GM19025 (cell line): ENCODE data around the gene PPP2R3A.
"Not testable (repeated sequence)": the region's sequence is repeated elsewhere in the genome, so short reads cannot be mapped to it uniquely, and the experiment has no call there.

Source experiments
- ATAC-seq: cut with Tn5 transposase; IDR thresholded peaks from one replicate; pipeline ENCODE4 v1.9.1; 2021; ENCODE audit warnings: mild to moderate bottlenecking, low read depth, moderate library complexity; ENCODE audit not compliant: unreplicated experiment

Gene PPP2R3A

GRCh38 chr3:136146981-136147729, 181.6 kb downstream of the PPP2R3A start:
- no peak for ATAC-seq

- no peak for ATAC-seq
Observed at GRCh38 chr3:136149667-136150066, 184.1 kb downstream of the PPP2R3A start.

DNA sequence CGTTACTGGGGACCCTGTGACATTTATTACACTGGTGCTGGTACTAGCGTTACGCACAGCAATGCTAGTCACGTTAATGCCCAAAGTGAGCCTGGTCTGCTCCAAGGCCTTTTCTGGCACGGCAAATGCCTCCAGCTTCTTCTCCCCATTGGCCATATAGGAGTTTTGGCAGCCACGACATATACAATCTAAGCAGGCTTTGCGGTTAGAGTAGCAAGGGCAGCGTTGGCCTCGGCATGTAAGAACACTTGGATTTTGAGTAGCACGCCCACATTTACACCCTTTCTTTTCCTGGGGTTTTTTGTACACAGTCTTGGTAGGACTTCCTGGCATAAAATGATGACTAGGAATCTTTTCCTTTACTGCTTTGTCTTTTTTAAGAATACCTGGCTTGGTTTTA, 185.7 kb downstream of the PPP2R3A start:
- no peak for ATAC-seq

DNA sequence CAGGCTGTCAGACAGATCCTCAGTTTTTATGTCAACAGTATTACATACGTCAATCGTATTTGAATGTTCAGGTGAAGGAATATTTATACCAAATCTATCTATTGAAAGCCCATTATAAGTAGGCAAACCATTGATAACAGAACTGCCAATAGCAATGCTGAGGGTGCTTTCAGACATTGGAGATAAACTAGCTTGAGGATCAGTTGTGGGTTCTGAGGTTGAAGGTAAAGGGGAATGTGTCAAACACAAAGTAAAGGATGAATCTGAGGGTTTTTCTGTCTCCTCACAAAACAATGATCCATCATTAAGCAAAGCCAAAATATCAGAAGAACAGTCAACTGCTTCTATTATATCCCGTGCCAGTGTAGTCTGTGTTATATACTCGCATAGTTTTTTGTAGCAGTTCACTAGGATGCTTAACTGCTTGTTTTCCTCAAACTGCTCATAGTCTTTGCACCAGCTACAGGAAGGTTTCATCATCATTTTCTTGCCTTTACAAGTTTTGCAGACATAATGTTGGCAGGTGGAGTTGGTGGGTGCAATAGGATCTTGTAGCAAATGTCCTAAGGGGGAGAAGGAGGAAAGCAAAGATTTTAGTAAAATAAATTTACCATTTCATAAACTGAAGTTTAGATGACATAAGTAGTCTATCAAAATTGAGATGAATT, 186.8 kb downstream of the PPP2R3A start:
- no peak for ATAC-seq

DNA sequence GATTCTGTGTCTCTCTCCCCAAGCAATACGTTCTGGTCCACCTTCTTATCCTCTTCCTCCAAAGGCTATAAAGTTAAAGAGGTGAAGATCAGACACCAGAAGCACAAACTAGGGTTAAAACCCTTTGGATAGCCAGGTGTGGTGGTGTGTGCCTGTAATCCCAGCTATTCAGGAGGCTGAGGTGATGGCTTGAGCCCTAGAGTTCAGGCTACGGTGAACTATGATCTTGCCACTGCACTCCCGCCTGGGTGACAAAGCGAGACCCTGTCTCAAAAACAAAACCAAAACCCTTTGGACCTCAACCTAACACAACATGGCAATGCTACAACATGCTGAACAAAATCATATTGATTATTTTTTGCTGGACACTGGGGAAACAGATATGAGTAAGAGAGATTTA, 187.4 kb downstream of the PPP2R3A start:
- ATAC-seq: no peak

DNA sequence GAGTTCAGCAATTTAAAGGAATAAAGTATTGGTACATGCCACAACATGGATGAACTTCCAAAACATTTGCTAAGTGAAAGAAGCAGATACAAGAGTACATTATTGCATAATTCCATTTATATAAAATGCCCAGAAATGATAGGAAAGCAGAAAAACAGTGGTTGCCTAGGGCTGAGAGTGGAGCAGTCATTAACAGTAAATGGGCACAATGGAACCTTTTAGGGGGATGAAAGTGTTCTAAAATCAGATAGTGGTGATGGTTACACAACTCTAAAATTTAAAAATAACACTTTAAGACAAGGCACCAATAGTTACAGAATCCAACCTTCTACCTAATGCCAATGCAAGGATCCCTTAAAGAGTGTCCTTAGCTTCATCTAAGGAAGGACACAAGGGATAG, 196.0 kb downstream of the PPP2R3A start:
- no peak for ATAC-seq

GRCh38 chr3:136162322-136162721, 196.8 kb downstream of the PPP2R3A start:
- no peak for ATAC-seq

GRCh38 chr3:136163607-136164006, 198.1 kb downstream of the PPP2R3A start:
- ATAC-seq: not testable (repeated sequence)

DNA sequence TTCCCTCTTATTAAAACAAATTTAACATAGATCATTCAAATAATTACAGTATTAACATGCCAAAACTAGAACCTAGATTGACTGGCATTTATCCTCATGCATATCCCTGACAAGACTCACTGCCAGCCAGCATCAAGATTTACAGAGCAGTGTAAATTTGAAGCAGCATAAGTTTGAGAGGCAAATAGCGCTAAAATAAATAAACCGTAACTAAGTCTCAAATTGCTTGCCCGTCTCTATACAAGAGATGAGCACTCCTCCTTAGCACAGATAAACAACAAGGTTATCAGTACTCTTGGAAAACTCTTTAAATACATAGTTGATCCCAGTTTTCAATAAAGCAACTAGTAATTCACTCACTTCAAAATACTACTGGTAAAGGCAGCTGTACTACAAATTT, 201.0 kb downstream of the PPP2R3A start:
- ATAC-seq: no peak

- not testable (repeated sequence) for ATAC-seq
Observed at GRCh38 chr3:136168236-136168635, 202.7 kb downstream of the PPP2R3A start.

- no peak for ATAC-seq
Observed at GRCh38 chr3:136171097-136171542, 205.6 kb downstream of the PPP2R3A start.

GRCh38 chr3:136173939-136174490, 208.5 kb downstream of the PPP2R3A start:
- no peak for ATAC-seq

GRCh38 chr3:136177876-136178275, 212.3 kb downstream of the PPP2R3A start:
- ATAC-seq: no peak

GRCh38 chr3:136181741-136182140, 216.2 kb downstream of the PPP2R3A start:
- no peak for ATAC-seq

DNA sequence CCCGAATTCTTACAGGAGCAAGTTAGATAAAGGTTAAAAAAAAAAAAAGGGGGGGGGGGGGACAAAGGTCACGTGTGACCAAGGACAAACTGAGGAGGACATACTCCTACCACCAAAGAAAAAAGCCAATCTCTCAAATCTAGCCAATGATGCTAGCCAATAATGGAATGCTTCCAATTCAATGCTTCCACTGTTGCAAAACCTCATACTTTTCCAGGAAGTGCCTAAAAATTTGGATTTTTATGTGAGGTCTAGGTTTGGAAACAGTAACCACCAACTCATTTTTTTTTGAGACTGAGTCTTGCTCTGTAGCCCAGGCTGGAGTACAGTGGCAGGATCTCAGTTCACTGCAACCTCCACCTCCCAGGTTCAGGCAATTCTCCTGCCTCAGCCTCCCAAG, 219.2 kb downstream of the PPP2R3A start:
- ATAC-seq: no peak

- ATAC-seq: peak; percentile 64
Observed at GRCh38 chr3:136186344-136186743, 220.8 kb downstream of the PPP2R3A start.

GRCh38 chr3:136186846-136187245, 221.3 kb downstream of the PPP2R3A start:
- ATAC-seq: no peak

DNA sequence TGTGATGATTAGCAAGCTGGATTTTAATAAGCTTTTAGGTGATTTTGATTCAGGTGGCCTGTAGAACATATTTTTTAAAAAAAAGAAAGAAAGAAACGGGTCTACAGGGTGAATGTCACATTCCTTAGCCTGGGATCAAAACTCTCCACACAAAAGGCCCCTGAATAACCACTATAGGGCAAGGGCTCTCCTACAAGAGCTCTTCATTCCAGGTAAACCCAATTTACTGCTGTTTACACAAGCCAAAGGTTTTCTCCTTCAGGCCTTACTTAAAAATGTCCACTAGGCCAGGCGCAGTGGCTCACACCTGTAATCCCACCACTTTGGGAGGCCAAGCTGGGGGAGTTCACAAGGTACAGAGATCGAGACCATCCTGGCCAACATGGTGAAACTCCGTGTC, 222.3 kb downstream of the PPP2R3A start:
- ATAC-seq: no peak

- no peak for ATAC-seq
Observed at GRCh38 chr3:136189043-136189442, 223.5 kb downstream of the PPP2R3A start.

DNA sequence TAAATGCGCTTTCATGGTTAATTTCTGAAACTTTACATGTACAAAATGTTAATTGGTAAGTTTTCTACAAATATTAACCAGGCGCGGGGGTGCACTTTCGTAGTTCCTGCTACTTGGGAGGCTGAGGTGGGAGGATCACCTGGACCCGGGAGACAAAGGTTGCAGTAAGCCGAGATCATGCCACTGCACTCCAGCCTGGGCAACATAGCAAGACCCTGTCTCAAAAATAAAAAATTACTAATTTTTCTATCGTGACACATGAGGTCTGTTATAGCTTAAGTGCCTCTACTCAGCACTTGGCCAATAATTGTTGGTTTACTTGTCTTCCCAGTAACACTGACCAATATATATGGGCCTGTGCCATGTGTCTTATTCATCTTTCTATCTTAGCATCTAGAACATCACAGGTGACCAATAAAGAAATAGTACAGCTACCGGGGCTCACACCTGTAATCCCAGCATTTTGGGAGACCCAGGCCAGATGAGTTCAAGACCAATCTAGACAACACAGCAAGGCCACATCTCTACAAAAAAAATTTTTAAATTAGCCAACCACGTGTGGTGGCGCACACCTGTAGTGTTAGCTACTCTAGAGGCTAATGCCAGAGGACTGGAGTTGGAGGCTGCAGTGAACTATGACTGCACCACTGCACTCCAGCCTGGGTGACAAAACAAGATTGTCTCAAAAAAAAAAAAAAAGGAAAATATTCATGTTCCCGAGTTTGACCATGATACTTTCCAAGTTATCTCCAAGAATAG, 224.5 kb downstream of the PPP2R3A start:
- no peak for ATAC-seq

GRCh38 chr3:136192195-136192594, 226.7 kb downstream of the PPP2R3A start:
- not testable (repeated sequence) for ATAC-seq
